Lower leg skin (tissue), 3 donors: Measurements from ENCODE around the gene QRFPR.

Source experiments
- CTCF ChIP-seq, 3 donors: fragments of 450-650 bp; IDR thresholded peaks; one replicate each; pipeline ENCODE4 v1.5.1; 2016; ENCODE audit warnings: antibody characterized with exemption in 3 of 3, mild to moderate bottlenecking in 3 of 3, moderate library complexity in 2 of 3
- POLR2A ChIP-seq, 2 donors: fragments of 450-650 bp; IDR thresholded peaks; one replicate each; pipeline ENCODE4 v1.6.1; 2016 to 2017; ENCODE audit warnings: antibody characterized with exemption in 2 of 2, mild to moderate bottlenecking in 1 of 2, moderate library complexity in 1 of 2

GRCh38 chr4:121280425-121280824 lies 100.4 kb downstream of the QRFPR start:
- TF ChIP-seq CTCF (IDR thresholded peaks at IDR 0.05) (no peak), POLR2A (IDR thresholded peaks at IDR 0.05) (no peak)
